Bone marrow (tissue), 2 donors: ENCODE data around the gene CFAP74.
A peak's percentile ranks its signal among the peaks of the same experiment; 100 is the strongest.

Experiments used
- DNase-seq, 2 donors: peaks; one replicate each; lab custom pipeline; 2025; lab: John Stamatoyannopoulos, UW

CFAP74 gene

DNA sequence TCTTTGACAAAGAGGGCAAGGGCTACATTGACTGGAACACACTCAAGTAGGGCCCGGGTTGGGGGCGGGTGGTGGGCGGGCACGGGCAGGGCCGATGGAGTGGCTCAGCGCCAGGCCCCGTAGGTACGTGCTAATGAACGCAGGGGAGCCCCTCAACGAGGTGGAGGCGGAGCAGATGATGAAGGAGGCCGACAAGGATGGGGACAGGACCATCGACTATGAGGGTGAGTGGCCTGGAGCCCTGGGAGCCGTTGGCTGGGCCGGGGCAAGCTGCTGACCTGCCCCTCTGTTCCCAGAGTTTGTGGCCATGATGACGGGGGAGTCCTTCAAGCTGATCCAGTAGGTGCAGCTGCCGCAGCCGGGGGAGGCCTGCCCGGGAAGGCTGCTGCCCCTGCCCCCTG, 86.7 kb downstream of the CFAP74 start:
- no peak for DNase-seq

DNA sequence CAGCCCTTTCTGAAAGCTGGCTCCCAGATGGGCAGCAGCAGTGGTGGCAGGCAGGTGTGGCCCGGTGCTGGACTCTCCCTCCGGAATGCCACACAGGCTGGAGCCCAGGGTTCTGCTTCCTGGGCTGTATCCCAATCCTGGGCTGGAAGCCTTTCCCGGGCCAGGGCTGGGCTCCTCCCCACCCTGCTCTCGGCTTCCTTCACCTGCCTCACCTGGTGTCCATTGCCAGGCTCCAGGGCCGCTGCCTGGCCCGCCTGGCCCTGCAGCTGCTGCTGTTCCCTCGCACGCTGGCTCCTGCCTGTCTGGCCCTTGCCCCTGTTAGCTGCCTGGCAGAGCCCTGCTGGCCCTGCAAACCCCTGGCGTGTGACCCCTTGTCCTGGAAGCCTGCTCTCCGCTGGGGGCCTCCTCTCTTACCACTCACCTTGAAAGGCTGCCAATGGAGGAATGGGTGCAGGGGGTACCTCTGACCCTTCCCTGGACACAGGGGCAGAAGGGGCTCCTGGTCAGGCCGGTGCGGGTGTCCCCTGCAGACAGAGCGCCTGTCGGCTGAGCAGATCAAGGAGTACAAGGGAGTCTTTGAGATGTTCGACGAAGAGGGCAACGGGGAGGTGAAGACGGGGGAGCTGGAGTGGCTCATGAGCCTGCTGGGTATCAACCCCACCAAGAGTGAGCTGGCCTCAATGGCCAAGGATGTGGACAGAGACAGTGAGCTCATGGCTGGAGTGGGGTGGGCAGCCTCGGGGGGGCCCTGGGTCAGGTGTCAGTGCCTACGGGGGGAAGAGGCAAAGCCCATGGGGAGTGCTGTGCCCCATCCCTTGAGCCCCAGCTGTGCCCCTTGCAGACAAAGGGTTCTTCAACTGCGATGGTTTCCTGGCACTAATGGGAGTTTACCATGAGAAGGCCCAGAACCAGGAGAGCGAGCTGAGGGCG, 87.4 kb downstream of the CFAP74 start:
- no peak for DNase-seq

DNA sequence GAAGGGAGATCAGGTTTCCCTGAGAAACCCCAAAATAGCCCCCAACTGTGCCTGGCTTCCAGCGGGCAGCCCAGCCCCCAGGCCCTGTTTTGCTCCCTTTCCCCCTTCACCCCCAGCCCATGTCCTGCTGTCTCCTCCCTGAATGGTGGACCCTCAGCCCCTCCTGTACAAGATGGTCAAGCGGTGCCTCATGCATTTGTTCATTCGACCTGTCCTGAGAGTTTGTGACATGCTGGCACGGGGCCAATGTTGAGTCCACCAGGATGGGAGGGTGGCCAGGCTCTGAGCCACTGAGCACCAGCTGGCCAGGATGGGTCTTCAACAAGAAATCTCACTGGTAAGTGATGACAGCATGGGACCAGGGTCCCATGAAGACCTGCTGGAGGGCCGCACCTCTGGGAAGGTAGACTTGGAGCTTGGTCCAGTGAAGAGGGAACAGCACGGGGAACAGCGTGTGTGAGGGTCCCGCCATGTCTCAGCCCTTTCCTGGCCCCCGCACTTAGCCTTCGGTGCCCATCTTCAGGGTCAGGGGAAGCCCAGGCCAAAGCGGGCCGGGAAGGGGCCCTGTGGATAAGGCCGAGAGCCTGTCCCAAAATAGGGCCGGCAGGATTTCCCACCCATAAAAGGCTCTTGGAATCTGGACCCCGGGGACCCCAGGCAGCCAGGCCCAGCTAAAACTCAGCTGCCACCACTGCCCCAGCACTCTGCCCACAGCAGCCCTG, 88.5 kb downstream of the CFAP74 start, which contains the start of gene CALML6:
Gene CALML6, plus strand, starts transcription at position 290 of the 722 bp plus-strand sequence. Its CDS starts 21 bp downstream, at position 311.
- DNase-seq, result no peak

DNA sequence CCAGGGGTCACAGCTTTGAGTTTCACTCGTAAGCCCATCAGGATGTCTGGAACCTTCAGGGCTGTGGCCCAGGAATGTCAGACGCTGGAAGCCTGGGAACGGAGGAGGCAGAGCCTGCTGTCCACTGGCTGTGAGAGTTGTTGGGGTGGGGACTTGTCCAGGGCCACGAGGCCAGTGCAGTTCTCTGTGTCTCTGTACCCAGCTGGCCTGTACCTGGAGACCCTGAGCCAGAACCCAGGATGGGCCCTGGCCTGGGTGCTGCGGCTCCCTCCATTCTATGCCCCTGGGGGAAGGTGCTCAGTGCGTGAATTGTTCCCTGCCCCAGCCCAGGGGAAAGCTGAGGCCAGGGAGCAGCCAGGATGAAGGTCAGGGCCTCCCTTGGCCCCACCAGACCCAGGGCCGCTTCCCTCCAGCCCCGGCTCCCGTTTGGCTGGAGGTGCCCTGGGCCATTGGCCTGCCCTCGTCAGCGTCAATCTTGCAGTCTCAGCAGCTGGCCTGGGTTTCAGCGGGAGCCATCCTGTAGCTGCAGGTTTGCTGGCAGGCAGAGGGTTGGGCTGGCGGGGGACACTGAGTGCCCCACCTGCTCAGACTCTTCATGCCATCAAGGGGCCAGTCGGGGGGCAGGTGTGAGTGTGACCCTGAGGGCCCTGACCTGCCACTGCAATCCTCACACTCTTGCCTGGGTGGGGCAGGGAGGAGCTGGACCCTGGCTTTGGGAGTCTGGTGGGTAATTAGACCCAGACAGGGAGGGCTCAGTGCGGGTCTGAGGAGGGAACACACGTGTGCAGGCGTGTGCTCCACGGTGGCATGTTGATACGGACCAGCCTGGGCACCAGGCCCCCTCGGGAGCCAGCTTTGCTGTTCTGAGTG, 89.2 kb downstream of the CFAP74 start:
- DNase-seq, result no peak

DNA sequence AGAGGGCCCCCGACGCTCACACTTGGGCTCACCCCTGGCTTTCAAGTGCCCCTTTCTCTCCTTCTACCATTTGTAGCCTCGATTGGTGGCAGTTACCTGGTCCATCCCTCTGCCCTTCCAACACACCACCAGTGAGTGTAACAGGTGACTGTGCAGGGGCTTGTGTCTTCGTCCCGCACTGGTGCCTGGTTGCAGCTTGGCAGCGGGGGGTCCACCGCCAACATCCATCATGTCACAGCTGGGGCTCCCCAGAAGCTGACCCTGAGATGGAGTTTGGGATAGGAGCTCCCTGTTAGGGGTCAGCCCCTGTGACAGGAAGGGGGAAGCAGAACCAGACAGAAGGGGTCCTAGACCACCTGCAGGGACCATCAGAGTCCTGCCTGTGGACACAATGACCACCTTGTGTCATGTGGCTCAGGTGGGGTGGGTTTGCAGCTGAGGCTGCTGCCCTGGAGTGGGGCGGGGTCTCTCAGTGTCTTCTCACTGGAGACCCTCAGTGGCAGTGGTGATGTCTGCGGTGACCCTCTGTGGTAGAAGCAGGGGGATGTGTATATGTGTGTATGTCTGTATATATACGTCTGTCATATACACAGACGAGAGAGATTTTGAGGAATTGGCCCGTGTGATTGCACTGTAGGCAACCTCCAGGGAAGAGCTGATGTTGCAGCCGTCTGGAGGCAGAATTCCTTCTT, 92.1 kb downstream of the CFAP74 start:
- no peak for DNase-seq

DNA sequence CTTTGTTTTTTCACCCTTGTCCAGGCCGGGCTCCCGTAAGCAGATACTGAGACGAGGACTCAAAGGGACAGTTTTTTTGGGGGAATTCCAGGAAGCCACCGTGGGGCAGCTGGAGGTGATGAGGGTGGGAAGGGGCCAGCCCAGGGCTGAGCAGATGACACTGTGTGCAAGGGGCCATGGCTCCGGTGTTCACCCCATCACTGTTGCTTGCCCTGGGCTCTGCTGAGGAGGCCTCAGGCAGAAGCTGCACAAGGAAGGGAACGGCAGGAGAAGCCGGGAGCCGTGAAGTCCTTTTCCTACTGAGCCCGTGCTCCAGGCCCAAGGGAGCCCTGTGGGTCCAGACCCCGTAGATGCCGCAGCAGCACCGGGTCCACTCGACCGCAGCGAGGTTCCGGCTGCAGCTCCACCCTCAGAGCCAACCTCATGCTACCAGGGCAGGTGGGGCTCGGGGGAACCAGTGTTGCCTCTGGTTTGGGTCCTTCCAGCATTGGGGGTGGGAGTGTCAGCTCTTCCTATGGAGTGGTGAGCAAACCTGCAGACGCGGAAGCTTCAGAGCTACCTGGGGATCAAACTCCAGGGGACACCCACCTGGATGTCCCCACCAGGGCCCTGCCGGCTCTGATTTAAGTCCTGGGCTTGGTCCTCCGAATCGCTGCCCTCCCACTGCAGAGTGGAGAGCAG, 92.8 kb downstream of the CFAP74 start:
- no peak for DNase-seq

DNA sequence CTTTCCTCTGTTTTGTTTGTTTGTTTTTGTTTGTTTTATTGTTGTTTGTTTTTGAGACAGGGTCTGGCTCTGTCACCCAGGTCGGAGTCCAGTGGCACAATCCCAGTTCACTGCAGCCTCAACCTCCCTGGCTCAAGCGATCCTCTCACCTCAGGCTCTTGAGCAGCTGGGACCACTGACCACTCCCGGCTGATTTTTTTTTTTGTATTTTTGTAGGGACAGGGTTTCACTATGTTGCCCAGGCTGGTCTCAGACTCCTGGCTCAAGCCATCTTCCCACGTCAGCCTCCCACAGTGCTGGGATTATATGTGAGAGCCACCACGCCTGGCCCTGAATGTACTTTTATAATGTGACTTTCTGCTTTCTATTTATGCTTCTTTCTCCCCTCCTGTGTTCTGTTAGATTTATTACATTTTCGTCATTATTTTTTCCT, 93.5 kb downstream of the CFAP74 start:
- no peak for DNase-seq

DNA sequence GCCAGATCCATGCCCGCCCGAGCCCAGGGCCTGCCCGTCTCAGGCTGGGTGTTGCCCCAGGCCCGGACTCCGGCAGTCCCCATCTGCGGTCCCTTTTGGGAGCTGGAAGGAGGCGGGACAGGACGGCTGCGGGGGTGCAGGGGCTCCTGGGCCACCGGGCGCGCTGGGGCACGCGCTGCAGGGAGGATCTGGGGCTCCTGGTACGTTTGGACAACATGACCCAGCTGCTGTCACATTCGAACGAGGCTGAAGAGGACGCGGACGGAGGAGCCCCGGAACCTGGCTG, 95.1 kb downstream of the CFAP74 start:
- DNase-seq, result no peak

DNA sequence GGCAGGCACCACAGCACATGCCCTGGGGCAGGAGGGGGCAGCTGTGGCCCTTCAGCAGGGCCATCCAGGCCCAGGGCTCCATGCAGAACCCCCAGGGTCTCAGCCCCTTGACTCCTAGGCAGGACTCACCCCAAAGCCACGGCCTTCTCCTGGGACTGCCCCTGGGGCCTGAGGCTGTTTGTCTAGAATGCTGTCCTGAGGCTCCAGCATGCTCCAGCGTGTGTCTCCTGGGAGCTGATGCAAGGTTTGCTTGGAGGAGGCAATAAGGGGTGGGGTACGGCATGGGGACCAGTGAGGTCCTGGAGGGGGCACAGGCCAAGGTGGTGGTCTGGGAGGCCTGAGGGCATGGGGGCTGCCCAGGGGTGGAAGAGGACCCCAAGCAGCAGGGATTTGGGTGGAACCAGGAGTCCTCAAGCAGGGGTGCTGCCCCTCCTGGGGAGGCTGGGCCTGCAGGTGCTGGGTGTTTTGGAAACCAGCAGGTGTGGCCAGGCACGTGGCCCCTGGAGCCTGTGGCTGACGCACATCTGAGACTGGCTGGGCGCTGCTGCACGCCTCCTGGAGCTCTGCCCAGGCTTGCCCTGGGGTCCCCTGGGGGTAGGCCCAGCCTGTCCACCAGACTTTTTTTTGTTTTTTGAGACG, 96.4 kb downstream of the CFAP74 start:
- DNase-seq, result no peak

DNA sequence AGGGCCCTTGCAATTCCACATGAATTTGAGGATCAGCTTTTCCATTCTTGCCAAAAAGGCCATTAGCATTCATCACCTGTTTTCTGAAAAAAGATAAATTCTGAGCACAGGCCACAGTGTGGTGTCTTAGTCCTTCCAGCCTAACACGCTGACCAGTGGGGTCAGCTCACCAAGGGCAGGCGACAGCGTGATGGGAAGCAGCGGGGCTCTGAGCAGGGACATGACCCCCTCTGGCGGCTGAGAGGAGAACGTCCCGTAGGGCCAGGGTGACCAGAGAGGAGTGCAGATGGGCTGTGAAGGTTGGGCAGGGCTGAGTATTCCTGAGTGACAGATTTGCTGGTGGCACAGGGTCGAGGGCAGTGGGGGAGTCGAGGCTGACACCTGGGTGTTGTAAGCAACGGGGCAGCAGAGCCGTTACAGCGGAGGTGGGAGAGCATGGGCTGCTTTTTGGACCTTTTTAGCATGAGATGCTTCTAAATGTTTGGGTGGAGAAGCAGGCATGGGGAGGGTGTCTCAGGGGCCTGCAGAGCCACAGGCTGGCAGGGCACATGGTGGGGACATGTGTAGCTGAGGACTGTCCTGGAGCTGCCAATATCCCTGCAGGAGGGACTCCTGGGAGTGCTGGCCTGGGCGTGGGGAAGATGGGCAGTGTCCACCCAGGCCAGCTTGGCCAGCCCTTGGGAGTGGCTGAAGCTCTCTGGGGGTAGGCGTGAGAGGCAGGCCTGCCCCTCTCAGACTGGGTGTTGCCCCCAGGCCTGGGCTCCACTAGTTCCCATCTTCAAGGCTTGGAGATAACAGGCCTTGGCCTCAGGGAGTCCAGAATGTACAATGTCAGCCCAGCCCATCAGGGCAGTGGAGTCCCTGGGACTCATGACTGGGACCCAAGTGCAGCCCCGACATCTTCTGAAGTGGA, 97.1 kb downstream of the CFAP74 start:
- peak; percentile 52 to 64 for DNase-seq

DNA sequence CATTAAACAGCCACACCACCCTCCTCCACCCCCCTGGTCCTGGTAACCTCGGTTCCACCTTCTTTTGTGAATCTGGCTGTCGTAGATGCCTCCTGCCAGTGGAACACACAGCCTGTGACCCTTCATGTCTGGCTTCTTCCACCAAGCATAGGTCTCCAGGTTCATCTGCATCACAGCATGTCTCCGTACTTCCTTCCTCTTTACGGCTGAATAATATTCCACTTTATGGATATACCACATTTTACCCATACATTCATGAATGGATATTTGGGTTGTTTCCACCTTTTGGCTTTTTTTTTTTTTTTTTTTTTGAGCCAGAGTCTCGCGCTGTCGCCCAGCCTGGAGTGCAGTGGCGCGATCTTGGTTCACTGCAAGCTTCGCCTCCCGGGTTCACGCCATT, 100.4 kb downstream of the CFAP74 start:
- no peak for DNase-seq

DNA sequence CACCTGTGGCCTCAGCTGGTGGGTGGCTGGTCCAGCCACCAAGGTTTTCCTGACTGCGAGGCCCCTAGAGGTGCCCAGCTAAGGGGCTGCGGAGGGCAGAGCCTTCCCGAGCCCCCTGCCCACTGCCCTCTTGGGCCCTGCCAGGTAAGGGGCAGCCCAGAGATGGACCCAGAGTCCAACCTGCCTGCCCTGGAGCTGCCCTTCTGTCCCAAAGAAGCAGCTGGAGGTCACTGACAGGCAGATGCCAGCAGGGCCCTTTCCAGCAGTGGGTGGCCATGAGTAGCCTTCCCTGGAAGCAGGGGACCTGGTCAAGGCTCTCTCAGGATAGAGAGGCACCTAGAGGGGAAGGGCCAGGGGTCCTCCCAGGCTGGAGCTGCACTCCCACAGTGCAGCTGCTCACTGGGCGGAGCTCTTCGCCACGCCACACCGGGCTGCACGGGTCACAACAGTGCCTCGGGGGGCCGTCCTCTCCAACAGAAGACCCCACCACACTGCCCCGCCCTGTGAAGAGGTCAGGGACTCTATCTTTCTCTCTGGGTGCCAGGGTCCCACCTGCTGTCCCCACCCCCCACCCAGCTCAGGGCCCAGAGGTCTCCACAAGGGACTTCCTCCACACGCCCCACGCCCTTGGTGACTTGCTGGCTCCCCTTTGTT, 101.8 kb downstream of the CFAP74 start:
- no peak for DNase-seq

DNA sequence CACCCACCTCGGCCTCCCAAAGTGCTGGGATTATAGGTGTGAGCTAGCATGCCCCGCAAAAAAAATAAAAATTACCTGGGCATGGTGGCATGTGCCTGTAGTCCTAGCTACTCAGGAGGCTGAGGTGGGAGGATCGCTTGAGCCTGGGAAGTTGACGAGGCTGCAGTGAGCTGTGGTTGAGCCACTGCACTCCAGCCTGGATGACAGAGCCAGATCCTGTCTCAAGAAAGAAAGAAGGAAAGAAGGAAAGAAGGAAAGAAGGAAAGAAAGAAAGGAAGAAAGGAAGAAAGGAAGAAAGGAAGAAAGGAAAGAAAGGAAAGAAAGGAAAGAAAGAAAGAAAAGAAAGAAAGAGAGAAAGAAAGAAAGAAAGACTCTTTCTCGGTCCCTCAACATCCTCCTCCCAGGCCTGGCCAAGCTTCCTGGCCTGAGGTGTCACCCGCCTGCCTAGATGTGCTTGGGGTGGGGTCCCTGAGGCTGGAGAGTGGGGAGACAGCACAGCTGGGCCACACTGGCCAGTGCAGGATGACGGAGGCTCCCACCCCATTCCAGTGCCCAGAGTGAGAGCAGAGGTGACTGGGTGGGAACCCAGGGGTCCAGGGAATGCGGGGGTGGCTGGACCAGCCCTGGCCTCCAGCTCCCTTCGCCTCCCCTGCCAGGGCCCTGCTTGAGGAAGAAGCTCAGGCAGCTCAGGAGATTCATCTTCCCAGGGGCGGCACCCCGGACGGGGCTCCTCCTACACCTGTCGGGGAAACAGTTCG, 102.5 kb downstream of the CFAP74 start:
- DNase-seq, result no peak

DNA sequence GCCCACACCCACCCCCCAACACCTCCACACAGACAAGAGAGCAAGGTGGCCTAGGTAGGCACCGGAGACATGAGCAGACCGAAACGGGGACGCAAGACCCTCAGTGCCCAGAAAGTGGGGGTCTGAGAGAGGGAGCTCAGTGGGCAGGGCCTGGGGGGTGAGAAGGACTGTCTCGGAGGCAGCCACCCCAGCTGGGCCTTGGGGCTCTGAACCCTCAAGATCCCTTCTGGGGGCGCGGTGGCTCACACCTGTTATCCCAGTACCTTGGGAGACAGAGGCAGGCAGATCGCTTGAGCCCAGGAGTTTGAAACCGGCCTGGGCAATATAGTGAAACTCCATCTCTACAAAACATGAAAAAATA, 103.6 kb downstream of the CFAP74 start:
- no peak for DNase-seq

DNA sequence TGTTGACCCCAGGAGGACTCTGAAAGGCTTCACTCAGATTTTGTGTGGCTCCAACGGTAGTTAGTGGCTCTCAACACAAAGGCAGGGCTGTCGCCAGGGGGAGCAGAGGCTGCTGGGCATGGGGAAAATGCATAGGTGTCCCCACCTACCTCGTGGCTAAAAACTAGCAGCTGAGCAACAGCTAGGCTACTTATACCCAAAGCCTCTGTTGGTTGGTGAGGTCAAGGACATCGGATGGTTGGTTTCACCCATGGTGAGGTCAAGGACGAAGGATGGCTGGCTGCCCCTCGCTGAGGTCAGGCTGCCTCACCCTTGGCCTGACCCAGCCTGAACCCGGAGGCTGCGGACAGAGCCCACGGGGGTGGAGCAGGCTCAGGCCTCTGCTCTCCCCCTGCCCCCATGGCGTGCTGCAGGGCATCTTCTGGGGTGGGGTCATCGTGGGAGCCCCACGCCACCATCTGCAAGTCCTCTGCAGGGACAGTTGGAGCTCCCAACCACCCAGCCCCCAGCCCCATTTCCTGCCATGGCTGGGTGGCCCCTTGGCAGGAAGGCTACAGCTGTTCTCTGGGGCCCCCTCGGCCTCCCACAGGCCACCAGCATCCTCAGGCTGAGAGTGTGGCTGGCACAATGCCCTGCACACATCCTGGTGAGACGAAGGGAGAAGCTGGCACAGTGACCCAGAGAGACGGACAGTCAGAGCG, 104.2 kb downstream of the CFAP74 start:
- peak in 1 of 2 donors; percentile 8 for DNase-seq

DNA sequence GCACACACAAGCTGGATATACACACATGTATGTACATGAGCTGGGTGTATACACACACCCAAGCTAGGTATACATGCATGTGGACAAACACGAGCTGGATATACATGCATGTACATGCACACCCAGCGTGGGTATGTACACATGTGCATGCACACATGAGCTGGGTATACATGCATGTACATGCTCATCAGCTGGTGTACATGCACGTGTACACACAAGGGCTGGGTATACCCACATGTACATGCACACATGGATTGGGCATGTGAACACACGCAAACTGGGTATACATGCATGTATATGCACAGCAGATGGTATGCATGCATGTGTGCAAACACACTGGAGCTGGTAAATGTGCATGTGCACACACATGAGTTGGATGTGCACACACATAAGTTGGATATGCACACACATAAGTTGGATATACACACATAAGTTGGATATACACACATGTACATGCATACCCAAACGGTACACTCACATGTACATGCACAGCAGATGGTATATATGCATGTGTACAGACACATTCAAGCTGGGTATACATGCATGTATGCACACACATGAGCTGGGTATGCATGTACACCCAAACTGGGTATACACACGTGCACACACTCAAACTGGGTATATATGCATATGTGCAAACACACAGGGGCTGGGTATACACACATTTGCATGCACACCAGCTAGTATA, 105.2 kb downstream of the CFAP74 start:
- no peak for DNase-seq
